Stimulated activated CD4-positive, alpha-beta T cell treated with anti-CD3 and anti-CD28 coated beads, Interleukin-4, amount 100 ng/mL, for 24 hours (primary cell): Measurements from ENCODE around the gene NDUFS1.
"Not testable (repeated sequence)": the region's sequence is repeated elsewhere in the genome, so short reads cannot be mapped to it uniquely, and the experiment has no call there.

Experiments used
- DNase-seq: peaks from one replicate; pipeline ENCODE4 v3.0.0-alpha.2; 2020

The NDUFS1 gene

DNA sequence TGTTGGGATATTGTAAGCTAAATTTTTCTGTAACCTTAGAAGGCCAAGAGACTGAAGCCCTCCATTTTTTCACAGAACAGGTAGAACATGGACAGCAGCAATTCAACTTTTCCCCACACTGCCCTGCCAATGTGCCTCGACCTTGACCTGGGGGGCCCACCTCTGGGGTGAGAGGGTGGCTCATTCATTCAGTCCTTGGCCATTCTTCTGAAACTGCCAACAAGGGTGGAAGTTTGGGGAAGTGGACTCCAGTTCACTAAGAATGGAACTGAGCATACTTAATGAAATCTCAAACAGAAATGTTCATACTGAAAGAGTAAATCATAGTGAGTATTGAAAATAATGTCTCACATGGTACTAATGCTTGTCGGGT is 1.5 kb upstream of the NDUFS1 start:
- DNase-seq, result peak; percentile 22

DNA sequence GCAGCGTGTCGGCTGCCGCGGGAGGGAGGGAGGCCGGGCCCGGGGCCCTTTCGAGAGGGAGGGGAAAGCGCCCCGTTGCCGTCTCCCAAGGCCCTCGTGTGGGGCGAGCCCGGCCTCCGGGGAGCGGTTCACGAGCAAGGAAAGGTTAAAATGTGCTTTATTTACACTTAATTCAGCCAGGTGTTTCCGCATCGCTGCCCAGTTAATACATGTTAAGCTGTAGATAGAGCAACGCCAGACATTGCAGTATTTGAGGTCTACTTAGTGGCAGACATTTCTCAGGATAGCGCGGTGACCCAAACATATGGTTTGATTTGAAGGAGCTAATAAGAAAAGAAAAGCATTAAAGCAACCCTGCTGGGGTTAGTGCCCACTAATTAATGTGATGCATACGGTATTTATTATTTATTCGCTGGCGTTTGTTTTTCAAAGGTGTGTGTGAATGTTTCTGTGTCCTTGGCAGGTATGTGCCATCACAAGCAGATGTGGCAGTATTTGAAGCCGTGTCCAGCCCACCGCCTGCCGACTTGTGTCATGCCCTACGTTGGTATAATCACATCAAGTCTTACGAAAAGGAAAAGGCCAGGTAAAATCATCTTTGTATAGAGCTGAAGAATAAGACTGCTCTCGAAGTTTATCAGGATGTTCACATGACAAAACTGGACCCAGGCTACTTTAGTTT is 1.0 kb upstream of the NDUFS1 start:
- DNase-seq, result no peak

DNA sequence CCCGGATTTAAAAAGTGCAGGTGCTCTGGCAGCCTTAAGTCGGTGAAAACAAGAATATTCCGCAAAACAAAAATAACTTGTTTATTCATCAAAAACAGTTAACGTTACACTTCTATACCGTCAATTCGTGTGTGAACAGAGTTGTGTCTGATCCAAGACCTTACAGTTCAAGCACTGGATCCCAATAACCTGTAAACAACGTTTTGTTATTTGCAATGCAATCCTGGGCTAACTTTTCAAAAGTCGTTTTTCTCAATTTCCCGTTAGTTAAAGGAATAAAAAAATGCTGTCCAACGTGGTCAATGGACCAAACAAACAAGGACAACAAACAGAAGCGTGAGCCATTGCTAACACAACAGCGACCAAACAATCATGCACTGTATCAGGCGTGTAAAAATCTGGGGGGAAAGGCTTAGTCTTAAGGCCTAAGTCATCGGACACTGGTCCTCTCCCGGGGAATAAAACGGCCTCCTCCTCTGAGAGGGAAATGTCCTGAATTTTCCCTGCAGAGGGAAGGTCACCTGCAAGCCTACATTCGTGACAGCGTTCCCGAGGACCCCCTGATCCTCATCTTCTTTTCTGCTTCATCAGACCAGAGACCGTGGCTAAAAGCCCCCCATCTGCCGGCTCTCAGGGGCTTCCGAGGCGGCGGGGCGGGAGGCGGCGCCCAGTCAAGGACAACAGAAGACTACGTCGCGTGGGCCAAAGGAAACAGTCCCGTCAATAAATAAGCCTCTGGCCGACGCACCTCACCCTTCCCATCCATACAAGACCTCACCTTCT is 490 bp downstream of the NDUFS1 start:
- DNase-seq, result no peak

DNA sequence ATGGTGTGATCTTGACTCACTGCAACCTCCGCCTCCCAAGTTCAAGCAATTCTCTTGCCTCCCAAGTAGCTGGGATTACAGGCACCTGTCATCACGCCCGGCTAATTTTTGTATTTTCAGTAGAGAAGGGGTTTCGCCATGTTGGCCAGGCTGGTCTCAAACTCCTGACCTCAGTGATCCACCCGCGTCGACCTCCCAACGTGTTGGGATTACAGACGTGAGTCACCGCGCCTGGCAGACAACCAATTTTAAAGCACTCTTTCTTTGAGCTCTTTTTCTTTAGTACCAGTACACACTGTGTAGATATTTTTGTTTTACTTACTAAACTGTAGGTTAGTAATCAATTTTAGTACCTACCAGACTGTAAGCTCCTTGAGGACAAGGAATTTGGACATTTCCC is 2.2 kb downstream of the NDUFS1 start:
- not testable (repeated sequence) for DNase-seq

DNA sequence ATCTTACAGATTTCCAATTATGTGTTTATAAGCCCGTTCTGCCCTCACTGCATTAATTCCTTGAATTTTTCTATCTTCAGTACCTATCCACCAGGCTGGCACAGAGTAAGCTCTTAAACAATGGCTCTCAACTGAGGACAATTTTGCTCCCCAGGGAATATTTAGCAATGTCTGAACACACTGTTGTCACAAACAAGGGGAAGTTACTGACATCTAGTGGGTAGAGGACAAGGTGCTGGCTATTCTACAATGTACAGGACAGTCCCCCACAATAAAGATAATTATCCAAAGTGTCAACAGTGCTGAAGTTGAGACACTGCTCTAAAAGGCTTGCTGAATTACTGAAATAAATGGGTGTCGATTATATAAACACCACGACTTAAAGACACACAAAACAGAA is 5.0 kb downstream of the NDUFS1 start:
- DNase-seq, result no peak

DNA sequence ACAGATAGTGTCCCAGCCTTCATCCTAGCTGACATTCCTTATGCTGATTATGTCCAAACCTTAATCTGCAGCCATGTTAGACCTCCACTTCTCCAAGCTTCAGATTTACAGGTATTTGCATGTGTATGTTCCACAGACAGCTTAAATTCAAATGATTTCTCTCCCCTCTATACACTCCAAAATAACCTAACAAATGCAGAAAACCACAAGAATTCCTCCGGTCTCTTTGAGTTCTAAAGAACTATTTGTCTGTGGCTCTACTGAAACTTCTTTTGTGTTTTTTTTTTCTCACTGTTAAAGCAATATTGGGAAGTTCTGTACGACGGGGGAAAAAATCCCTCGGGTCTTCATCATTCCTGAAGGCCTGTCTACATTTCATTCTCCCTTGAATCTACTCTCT is 8.6 kb downstream of the NDUFS1 start:
- no peak for DNase-seq

DNA sequence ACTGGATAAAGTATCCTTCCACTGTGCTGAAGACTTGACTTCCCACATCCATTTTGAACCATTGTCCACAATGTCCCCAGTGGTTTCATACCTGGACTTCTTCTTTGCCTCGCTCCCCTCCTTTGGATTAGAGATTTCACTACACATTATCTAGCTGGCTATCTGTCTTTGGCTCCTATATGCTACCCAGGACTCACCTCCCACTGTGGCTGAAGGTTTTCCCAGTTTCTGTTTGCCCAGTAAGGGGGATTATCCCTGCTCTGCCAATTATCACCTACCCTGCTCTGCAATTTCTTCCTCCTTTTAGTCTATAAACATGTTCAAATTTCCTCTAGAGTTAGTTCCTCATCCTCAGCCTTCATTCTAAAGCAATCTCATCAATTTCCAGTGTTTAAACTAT is 9.1 kb downstream of the NDUFS1 start:
- no peak for DNase-seq

DNA sequence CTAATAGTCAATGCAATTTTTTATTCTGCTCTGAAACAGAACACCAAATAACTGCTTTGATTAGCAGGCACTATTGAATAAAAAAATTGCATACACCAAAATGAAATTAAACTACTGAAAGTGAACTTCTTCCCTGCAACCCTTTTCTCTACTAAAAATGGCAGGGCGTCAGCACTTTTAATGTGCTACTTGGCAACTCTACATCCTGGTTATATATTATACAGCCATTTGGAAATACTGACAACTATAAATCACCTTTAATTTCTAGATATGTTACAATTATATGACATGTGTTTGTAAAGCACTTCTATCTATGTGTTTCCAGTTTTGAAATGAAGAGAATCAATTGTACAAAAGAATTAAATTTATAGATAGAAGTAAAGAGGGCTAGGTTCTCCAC is 9.9 kb downstream of the NDUFS1 start:
- no peak for DNase-seq

DNA sequence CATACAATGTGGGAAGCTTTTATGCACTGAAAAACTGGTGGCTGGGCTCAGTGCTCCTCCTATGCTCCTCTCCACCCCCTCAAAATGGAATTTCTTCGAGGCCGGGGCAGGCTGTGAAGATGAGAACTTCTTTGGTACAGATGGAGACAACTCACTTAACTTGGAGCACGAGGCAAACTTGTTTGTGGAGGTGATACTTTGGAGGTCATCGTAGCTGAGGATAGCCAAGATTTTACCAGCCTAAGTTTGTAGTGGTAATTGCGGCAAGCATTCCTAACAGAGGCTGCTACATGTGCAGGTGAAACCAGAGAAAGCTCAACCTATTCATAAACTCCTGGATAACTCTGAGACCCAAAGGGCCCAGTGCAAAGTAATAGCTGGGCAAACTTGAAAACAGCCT is 13.6 kb downstream of the NDUFS1 start:
- DNase-seq, result no peak

DNA sequence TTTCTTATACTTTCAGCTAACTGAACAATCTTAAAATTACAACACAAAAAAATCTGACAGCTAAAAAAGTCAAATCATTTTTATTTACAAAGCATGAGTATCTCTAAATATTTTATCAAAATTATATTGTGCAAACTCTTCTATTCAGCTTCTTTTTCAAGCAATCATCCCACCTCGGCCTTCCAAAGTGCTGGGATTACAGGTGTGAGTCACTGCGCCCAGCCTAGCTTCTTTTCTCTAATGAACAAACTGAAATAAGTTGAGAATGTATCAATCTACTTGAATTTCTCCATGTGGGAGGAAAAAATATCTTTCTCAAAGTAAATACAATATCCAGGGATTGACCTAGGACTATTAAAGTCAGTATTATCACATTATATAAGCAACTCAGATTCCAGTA is 14.9 kb downstream of the NDUFS1 start:
- no peak for DNase-seq

DNA sequence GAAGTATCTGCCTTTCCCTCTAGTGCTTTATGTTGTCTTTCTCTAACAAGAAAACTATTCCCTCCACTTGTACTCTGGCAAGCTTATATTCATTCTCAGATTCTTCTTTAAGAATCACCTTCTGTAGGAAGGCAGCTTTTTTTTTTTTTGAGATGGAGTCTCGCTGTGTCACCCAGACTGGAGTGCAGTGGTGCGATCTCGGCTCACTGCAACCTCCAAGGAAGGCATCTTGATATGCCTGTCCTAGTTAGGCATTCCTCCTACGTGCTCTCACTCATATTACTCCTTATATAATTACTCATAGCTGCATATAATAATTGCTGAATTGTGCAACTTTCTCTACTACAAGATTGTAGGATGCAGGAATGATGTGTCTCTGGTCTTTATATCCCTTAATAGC is 15.8 kb downstream of the NDUFS1 start:
- DNase-seq, result no peak

DNA sequence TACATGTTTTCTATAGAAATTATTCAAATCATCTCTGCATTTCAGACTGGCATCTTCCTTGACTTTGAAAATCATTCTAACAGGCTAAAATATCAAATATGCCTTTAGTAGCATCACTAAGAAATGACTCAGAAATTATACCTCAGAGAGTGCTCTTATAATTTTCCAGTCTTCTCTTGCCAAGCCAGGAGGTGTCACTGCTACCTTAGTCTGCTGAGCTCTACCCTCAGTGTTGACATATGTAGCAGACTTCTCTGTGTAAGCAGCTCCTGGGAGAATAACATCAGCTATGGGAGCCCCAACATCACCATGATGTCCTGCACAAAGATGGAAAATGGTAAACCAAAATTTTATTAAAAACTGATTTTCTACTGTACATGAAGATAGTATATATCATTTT is 31.6 kb downstream of the NDUFS1 start:
- no peak for DNase-seq

DNA sequence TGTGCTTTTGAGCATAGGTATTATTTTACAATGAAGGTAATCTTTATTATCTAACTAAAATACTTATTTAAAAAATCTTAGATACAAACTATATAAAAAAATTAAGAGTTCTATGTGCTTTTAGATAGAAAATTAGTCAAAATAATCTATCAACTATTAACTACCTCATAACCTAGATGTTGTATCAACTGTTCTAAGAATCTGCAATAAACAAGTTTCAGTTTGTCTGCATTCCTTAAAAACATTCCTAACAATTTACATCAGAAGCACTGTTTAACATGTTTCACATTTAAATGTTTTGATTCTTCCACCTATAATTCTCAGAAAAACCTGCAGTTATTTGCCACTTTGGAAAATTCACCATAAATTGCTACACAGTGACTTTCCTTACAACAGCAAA is 33.3 kb downstream of the NDUFS1 start:
- DNase-seq, result no peak

DNA sequence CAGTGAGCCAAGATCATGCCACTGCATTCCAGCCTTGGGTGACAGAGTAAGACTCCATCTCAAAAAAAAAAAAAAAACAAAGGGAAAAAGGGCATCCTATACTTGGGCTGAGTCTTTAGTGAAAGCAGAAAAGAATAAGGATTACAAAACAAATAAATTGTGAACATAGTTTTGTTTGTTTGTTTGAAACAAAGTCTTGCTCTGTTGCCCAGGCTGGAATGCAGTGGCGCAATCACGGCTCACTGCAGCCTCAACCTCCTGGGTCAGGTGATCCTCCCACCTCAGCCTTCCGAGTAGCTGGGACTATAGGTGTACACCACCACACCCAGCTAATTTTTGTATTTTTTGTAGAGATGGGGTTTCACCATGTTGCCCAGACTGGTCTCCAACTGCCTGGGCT is 36.7 kb downstream of the NDUFS1 start:
- not testable (repeated sequence) for DNase-seq

DNA sequence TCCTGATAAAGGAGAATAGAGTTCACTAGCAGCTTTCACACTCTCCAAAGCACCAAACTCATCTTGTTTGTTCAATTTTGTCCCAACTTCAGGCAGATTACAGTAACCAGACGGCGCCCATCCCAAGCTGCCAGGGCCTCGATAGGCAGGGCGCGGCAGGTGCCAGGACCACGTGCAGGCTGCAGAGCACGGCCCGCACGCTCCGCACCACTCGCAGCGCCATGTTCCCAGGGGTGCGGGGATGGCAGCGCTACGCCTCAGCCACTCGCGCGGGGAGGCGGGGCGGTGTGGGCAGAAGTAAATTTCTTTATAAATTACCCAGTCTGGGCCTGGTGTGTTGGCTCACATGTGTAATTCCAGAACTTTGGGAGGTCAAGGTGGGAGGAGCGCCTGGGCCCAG is 43.0 kb downstream of the NDUFS1 start:
- no peak for DNase-seq

DNA sequence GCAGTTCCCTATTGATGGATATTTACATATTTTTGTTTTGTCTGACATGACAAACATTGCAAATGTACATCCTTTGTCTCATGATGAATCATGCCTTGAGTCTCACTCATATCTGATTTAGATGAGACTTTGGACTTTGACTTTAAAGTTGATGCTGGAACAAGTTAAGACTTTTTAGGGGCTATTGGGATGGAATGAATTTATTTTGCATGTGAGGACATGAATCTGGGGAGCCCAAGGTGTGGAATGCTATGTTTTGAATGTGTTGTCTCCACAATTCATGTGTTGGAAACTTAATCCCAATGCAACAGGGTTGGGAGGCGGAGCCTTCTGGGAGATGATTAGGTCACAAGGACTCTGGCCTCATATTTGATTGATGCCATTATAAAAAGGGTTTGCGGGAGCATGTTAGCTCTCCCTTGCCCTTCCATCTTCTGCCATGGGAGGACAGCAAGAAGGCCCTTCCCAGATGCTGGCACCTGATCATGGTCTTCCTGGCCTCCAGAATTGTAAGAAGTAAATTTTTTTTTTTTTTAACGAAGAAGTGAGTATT is 44.1 kb downstream of the NDUFS1 start:
- DNase-seq, result no peak

DNA sequence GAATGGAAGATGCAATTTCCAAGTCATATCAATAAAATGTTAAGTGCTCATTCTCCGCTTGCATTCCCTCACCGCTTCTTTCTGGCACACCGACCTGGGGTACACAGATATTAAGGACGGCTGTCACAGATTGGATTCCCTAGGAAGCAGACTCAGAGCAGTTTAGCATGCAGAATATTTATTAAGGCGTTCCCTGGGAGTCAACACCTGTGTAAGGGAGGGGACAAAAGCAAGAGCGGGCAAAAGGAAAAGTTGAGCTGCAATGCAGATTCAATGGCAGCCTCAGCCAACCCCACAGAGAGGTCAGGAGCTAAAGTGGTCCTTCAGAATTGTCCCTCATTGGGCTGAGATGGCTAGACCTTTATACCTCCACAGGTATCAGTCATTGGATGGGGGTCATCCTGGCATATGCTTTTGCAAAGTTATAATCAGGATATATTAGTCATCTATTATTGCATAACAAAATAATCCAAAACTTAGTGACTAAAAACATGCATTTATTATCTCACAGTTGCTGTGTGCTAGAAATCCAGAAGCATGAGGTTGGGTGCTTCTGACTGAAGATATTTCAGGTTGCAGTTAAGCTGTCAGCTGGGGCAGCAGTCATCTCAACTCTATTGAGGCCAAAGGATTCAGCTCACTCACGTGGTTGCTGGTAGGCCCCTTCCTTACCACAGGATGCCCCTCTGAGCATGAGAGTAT is 46.2 kb downstream of the NDUFS1 start:
- DNase-seq, result no peak

DNA sequence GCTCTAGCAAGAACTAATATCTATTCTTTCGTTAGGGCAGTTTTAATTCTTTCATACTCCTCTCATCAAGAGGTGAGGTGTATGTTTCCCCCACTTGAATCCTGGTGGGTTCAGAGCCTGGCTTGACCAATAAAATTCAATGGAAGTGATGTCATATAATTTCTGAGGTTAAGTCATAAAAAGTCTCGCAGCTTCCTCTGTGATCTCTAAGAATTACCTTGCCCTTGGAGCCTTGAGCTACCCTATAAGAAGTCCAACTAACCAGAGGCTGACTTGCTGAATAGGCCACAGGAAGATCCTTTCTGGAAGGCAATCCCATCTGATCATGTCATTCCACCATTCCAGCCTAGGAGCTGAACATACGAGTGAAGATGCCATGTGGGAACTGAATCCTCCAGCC is 47.1 kb downstream of the NDUFS1 start:
- DNase-seq, result no peak

DNA sequence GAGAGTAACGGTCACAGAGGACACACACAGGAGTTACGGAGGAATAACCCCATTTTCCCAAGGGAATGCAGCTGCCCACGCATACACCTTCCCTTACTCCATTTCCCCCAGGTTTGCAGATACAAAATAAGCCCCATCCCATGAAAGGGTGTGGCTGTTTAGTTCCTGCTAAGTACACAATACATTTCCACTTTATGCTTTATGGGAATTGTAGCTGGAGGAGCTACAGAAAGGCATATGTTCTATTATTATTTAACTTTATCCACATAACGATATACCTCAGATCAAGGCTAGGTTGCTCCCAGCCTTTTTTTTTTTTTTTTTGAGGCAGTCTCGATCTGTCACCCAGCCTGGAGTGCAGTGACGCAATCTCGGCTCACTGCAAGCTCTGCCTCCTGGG is 50.5 kb downstream of the NDUFS1 start:
- DNase-seq, result no peak

DNA sequence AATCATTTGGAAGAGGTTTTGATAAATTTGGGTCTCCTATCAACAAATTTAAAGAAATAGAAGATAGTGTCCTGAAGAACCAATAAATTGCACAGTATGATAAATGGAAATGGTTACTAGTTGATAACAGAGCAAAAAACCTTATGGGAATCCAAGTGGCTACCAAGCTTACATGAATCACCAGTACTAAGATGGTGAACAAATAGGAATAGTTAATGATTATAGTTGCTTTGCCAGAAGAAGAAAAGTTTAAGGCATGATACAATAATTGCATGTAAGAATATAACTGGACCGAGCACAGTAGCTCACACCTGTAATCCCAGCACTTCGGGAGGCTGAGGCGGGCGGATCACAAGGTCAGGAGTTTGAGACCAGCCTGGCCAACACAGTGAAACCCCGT is 53.7 kb downstream of the NDUFS1 start:
- no peak for DNase-seq

DNA sequence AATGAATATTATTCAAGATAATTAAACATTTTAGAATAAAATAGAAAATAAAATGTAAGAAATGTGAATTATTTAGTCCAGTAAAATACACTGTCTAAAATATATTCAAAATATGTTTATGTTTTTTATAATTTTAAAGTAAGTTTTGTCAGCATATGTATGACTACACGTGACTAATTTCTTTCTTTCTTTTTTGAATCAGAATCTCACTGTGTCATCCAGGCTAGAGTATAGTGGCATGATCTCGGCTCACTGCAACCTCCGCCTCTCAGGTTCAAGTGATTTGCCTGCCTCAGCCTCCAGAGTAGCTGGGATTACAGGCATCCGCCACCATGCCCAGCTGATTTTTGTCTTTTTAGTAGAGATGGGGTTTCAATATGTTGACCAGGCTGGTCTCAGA is 54.2 kb downstream of the NDUFS1 start:
- DNase-seq, result no peak

DNA sequence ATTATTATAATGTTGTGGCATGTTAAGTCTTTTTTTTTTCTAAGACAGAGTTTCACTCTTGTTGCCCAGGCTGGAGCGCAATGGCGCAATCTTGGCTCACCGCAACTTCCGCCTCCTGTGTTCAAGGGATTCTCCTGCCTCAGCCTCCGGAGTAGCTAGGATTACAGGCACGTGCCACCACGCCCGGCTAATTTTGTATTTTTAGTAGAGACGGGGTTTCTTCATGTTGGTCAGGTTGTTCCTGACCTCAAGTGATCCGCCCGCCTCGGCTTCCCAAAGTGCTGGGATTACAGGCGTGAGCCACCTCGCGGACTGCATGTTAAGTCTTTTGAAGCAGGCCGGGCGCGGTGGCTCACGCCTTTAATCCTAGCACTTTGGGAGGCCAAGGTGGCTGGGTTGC is 60.4 kb downstream of the NDUFS1 start:
- not testable (repeated sequence) for DNase-seq

DNA sequence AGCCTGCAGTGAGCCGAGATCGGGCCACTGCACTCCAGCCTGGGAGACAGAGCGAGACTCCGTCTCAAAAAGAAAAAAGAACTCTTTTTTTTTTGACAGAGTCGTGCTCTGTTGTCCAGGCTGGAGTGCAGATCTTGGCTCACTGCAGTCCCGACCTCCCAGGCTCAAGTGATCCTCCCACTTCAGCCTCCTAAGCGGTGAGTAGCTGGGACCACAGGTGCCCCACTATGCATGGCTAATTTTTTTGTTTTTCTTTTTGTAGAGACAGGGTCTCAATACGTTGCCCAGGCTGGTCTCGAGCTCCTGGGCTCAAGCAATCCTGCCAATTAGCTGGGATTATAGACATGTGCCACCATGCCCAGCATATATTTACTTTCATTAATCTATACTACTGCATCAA is 60.8 kb downstream of the NDUFS1 start:
- no peak for DNase-seq

DNA sequence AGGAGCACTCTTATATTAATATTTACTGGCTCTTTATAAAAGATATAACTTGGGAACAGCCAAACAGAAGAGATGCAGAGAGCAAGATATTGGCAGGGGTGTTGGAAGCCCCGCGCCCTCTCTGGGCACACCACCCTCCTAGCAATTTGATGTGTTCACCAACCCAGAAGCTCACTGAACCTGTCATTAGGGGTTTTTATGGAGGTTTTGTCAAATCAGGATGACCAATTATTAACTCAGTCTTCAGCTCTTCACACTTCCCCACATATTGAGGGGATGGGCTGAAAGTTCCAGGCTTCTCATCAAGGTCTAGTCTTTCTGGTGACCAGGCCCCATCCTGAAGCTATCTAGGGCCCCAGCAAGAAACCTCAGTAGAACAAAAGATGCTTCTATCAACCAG is 62.4 kb downstream of the NDUFS1 start:
- no peak for DNase-seq
